Astrocyte (in vitro differentiated cells and primary cell): ENCODE measurements around the gene SPTLC3.

Experiments used
- EZH2 ChIP-seq: IDR thresholded peaks from 2 replicates; pipeline ENCODE4 v1.6.1; 2012; ENCODE audit warnings: mild to moderate bottlenecking, low read length, inconsistent platforms; ENCODE audit not compliant: insufficient read depth
- TF ChIP-seq, protein P1 (sequence below): IDR thresholded peaks from 2 replicates; pipeline ENCODE4 v1.5.1; 2011; ENCODE audit warnings: low read depth, mild to moderate bottlenecking, inconsistent platforms, low read length, moderate library complexity; ENCODE audit not compliant: insufficient read depth

DNA sequence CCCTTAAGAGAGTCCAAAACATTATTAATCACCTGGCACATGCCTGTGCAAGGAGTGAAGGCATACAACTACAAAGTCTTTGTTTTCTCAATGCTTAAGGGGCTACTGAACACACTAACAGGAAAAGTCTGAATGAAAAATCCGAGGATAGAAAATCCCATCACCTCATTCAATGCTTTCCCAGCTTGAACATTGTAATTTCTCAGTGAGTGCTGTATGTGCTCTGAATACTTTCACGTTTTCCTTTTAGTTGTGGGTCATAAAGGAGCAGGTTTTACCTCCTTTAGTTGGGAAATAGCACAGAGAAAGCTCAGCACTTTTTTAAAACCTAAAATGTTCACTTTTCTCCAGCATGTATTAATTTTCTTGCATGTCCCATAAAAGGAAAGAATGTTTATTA, 45.9 kb upstream of the SPTLC3 start:
- TF ChIP-seq, protein P1, sequence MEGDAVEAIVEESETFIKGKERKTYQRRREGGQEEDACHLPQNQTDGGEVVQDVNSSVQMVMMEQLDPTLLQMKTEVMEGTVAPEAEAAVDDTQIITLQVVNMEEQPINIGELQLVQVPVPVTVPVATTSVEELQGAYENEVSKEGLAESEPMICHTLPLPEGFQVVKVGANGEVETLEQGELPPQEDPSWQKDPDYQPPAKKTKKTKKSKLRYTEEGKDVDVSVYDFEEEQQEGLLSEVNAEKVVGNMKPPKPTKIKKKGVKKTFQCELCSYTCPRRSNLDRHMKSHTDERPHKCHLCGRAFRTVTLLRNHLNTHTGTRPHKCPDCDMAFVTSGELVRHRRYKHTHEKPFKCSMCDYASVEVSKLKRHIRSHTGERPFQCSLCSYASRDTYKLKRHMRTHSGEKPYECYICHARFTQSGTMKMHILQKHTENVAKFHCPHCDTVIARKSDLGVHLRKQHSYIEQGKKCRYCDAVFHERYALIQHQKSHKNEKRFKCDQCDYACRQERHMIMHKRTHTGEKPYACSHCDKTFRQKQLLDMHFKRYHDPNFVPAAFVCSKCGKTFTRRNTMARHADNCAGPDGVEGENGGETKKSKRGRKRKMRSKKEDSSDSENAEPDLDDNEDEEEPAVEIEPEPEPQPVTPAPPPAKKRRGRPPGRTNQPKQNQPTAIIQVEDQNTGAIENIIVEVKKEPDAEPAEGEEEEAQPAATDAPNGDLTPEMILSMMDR = no peak
- no peak for TF ChIP-seq EZH2
